Mesenchymal stem cell (in vitro differentiated cells and primary cell): ENCODE results near the gene CYTH1.

Experiments
- DNase-seq: peaks from one replicate; pipeline ENCODE4 v3.0.0-alpha.2; 2013
- H2AFZ ChIP-seq: one replicate; pipeline ENCODE4 v1.6.1; 2013; ENCODE audit warnings: low read depth, mild to moderate bottlenecking, control low read depth, inconsistent platforms, low read length, moderate library complexity
- H2AK5ac ChIP-seq: 2 replicates; pipeline ENCODE4 v1.6.1; 2013; ENCODE audit warnings: low read length, moderate library complexity, mild to moderate bottlenecking, inconsistent platforms; ENCODE audit not compliant: severe bottlenecking
- H2BK120ac ChIP-seq: one replicate; pipeline ENCODE4 v1.6.1; 2013; ENCODE audit warnings: low read depth, mild to moderate bottlenecking, inconsistent platforms, low read length, moderate library complexity
- H2BK12ac ChIP-seq, 2 experiments: one replicate each; pipeline ENCODE4 v1.6.1; 2013; ENCODE audit warnings: inconsistent platforms in 2 of 2, low read length in 2 of 2, mild to moderate bottlenecking in 2 of 2, moderate library complexity in 2 of 2, control low read depth in 1 of 2
- H2BK15ac ChIP-seq: one replicate; pipeline ENCODE4 v1.6.1; 2013; ENCODE audit warnings: mild to moderate bottlenecking, low read depth, inconsistent platforms; ENCODE audit not compliant: poor library complexity, severe bottlenecking
- H2BK5ac ChIP-seq: 2 replicates; pipeline ENCODE4 v1.6.1; 2013; ENCODE audit warnings: low read depth, mild to moderate bottlenecking, low read length, control low read depth, inconsistent platforms; ENCODE audit not compliant: poor library complexity, severe bottlenecking
- H3K14ac ChIP-seq, 2 experiments: one replicate each; pipeline ENCODE4 v1.6.1; 2013; ENCODE audit warnings: inconsistent platforms in 2 of 2, low read length in 2 of 2, control low read depth in 1 of 2, mild to moderate bottlenecking in 1 of 2, moderate library complexity in 1 of 2
- H3K18ac ChIP-seq, 2 experiments: one replicate each; pipeline ENCODE4 v1.6.1; 2013; ENCODE audit warnings: inconsistent platforms in 2 of 2, low read length in 2 of 2, control low read depth in 1 of 2, low read depth in 1 of 2, mild to moderate bottlenecking in 1 of 2
- H3K23ac ChIP-seq, 2 experiments: one replicate each; pipeline ENCODE4 v1.6.1; 2013; ENCODE audit warnings: inconsistent platforms in 2 of 2, low read length in 2 of 2, mild to moderate bottlenecking in 2 of 2, moderate library complexity in 2 of 2, control low read depth in 1 of 2
- H3K27ac ChIP-seq: 2 replicates; pipeline ENCODE4 v1.5.1; 2013; ENCODE audit warnings: mild to moderate bottlenecking, moderate library complexity, low read length, control low read depth, inconsistent platforms; ENCODE audit not compliant: poor library complexity, severe bottlenecking
- H3K27me3 ChIP-seq, 2 experiments: 2 replicates each; pipeline versions ENCODE4 v1.6.1 to v1.7.0; 2013; ENCODE audit warnings: low read length in 2 of 2, mild to moderate bottlenecking in 2 of 2, moderate library complexity in 2 of 2, control low read depth in 1 of 2, inconsistent platforms in 1 of 2; ENCODE audit not compliant: control insufficient read depth in 1 of 2, insufficient read depth in 1 of 2
- H3K36me3 ChIP-seq, 2 experiments: 2 replicates each; pipeline versions ENCODE4 v1.6.1 to v1.7.0; 2013; ENCODE audit warnings: low read length in 2 of 2, control low read depth in 1 of 2, inconsistent platforms in 1 of 2, low read depth in 1 of 2, mild to moderate bottlenecking in 1 of 2; ENCODE audit not compliant: insufficient read depth in 2 of 2, control insufficient read depth in 1 of 2
- H3K4ac ChIP-seq, 2 experiments: one replicate each; pipeline ENCODE4 v1.6.1; 2013; ENCODE audit warnings: inconsistent platforms in 2 of 2, low read length in 2 of 2, mild to moderate bottlenecking in 2 of 2, moderate library complexity in 2 of 2, control low read depth in 1 of 2, low read depth in 1 of 2
- H3K4me1 ChIP-seq: 2 replicates; pipeline ENCODE4 v1.6.1; 2013; ENCODE audit warnings: low read depth, low read length, control low read depth; ENCODE audit not compliant: control insufficient read depth, insufficient read depth
- H3K4me2 ChIP-seq: 2 replicates; pipeline ENCODE4 v1.6.1; 2013; ENCODE audit warnings: low read length, mild to moderate bottlenecking, inconsistent platforms; ENCODE audit not compliant: poor library complexity, severe bottlenecking
- H3K4me3 ChIP-seq, 2 experiments: 2 replicates each; pipeline versions ENCODE4 v1.5.1 to v1.7.0; 2013; ENCODE audit warnings: low read length in 2 of 2, mild to moderate bottlenecking in 2 of 2, control low read depth in 1 of 2, low read depth in 1 of 2; ENCODE audit not compliant: insufficient read depth in 1 of 2
- H3K79me1 ChIP-seq: replicated peaks from 2 replicates; pipeline ENCODE4 v1.6.1; 2013; ENCODE audit warnings: mild to moderate bottlenecking, control low read depth, low read length, inconsistent platforms; ENCODE audit not compliant: poor library complexity, severe bottlenecking
- H3K9ac ChIP-seq: 2 replicates; pipeline ENCODE4 v1.7.0; 2013; ENCODE audit warnings: mild to moderate bottlenecking, low read length, moderate library complexity
- H3K9me3 ChIP-seq: 2 replicates; pipeline ENCODE4 v1.7.0; 2013; ENCODE audit warnings: mild to moderate bottlenecking, low read length; ENCODE audit not compliant: control insufficient read depth
- H4K8ac ChIP-seq: one replicate; pipeline ENCODE4 v1.6.1; 2013; ENCODE audit warnings: inconsistent platforms, mild to moderate bottlenecking, low read length, moderate library complexity
- H4K91ac ChIP-seq: one replicate; pipeline ENCODE4 v1.6.1; 2013; ENCODE audit warnings: mild to moderate bottlenecking, low read length, inconsistent platforms
- WGBS: methylation state at CpG from one replicate; pipeline ENCODE4 v1.1.7; 2013; ENCODE audit warnings: mixed read lengths; 5-methylcytosine and 5-hydroxymethylcytosine counted together

Gene CYTH1

DNA sequence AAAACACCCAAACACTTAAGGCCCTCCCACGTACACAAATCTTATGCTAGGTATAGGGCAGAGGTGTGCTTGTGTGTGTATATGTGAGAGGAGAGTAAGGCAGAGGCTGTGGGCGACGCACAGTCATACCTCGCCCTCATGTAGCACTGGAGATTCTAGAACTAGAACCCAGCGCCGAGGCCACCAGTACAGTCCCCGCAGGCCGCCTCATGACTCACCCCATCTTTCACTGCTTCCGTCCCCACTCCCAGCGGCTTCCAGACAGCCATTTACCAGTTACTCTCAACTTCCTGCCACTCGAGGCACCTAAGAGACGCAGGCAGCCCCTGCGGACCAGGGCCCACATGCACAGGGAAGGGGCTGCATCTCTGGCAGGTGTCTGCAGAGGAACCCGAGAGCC is 23.2 kb upstream of the CYTH1 start:
- no peak overlapping the region for H3K4me2 ChIP-seq
- no peaks in the 10 kb centered on the region for H3K9me3 ChIP-seq
- no peak overlapping the region for H3K14ac ChIP-seq
- H3K4ac ChIP-seq, result no peak overlapping the region
- WGBS, result 86% methylated on average over 13 of the region's 14 CpGs
- no peak overlapping the region for H2AK5ac ChIP-seq
- H3K36me3 ChIP-seq, result peaks cover 73 to 87% of the 10 kb centered on the region in 2 experiments
- H3K79me1 ChIP-seq, result peaks cover 31% of the 10 kb centered on the region
- no peak overlapping the region for H3K4me3 ChIP-seq
- H4K8ac ChIP-seq, result no peak overlapping the region
- no peak for DNase-seq
- no peak overlapping the region for H3K9ac ChIP-seq
- H3K18ac ChIP-seq, result no peak overlapping the region
- no peak overlapping the region for H4K91ac ChIP-seq
- H3K27ac ChIP-seq, result no peak overlapping the region
- no peaks in the 10 kb centered on the region for H3K27me3 ChIP-seq
- no peak overlapping the region for H2BK120ac ChIP-seq
- H2BK12ac ChIP-seq, result no peak overlapping the region
- peaks cover 2% of the 10 kb centered on the region for H3K4me1 ChIP-seq
- no peak overlapping the region for H2AFZ ChIP-seq
- H3K23ac ChIP-seq, result no peak overlapping the region
- no peak overlapping the region for H2BK5ac ChIP-seq
- H2BK15ac ChIP-seq, result no peak overlapping the region

DNA sequence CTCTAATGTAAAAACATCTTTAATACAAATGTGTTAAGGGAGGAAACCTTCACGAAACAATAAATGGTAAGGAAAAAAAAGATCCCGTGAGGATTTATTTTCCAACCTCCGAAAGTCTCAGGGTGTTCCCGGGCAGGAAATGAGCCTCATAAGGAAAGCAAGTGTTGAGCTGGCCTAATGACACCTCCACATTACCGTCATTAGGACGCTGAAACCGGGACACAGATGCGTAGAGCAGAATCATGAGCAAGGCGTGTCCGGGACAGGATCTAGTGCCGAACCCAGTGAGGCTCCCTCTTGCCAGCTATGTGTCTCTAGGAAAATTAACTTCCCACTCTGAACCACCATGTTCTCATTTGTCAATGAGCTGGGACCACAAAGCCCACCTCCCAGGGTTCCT is 22.7 kb upstream of the CYTH1 start:
- Histone ChIP-seq H2BK120ac (no peak overlapping the region), H4K91ac (no peak overlapping the region), H2AK5ac (no peak overlapping the region), H3K27ac (no peak overlapping the region), H2AFZ (no peak overlapping the region), H3K4me2 (no peak overlapping the region), H2BK5ac (no peak overlapping the region), H3K36me3 (peaks cover 71 to 87% of the 10 kb centered on the region in 2 experiments), H3K9ac (no peak overlapping the region), H3K4me1 (peaks cover 2% of the 10 kb centered on the region), H3K79me1 (peaks cover 32% of the 10 kb centered on the region), H3K18ac (no peak overlapping the region), H3K27me3 (no peaks in the 10 kb centered on the region), H3K9me3 (no peaks in the 10 kb centered on the region), H3K23ac (no peak overlapping the region), H3K14ac (no peak overlapping the region), H3K4ac (no peak overlapping the region), H4K8ac (no peak overlapping the region), H3K4me3 (no peak overlapping the region), H2BK12ac (no peak overlapping the region), H2BK15ac (no peak overlapping the region)
- WGBS, result 95% methylated on average over 11 of the region's 11 CpGs
- no peak for DNase-seq

DNA sequence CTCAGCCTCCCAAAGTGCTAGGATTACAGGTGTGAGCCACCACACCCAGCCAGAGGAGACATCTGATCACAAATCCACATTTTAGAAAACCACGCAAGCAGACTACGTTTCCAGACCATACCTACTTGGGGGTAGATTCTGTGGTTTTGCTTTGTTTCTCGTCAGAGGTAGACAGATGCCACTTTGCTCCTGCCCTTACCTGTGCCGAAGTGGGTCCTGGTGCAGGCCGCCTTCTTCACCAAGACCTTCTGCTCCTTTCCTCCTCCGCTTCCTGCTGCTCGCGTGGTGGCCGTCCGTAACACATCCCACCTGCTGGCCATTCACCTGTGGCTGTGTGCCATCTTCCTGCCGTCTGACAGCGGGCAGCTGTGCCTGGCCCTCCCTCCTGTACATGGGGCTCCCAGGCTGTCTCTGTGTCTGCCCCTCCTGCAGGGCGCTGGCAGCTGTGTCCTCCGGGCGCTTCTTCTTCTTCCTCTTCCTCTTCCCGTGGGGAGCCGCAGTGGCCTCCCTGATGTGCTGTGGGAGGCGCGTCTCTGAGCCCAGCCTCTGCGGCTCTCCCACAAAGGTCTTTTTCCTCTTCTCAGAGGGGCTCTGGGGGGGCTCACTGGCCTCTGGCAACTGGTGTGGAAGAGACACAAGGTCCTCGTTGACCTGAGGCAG is 21.2 kb upstream of the CYTH1 start:
- no peak overlapping the region for H3K9ac ChIP-seq
- no peak overlapping the region for H3K23ac ChIP-seq

DNA sequence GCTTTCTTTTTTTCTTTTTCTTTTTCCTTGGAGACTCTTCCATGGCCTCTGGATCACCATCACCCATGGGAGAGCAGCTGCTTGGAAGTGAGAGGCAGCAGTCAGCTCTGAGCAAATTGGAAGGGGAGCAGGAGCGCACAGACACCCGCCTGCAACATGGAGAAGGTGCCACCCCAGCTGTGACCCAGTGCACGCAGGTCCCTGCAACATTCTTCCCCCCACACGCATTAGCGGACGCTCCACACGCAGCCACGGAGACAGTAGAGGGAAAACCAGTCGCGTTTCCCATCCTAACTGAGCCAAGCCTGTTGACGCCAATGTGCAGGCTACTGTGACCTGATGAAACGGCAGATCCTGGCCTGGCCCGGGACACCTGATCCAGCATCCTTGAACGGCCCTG is 20.4 kb upstream of the CYTH1 start:
- no peak overlapping the region for H3K9ac ChIP-seq

More for the DNA sequence above, 21.2 kb upstream of the CYTH1 start:
- no peak overlapping the region for H2BK15ac ChIP-seq
- peaks cover 79 to 86% of the 10 kb centered on the region in 2 experiments for H3K36me3 ChIP-seq
- no peak overlapping the region for H3K18ac ChIP-seq
- H2BK12ac ChIP-seq, result no peak overlapping the region
- no peak overlapping the region for H2AFZ ChIP-seq
- H2BK5ac ChIP-seq, result no peak overlapping the region
- peaks cover 2% of the 10 kb centered on the region for H3K4me1 ChIP-seq
- H4K91ac ChIP-seq, result no peak overlapping the region
- H3K27ac ChIP-seq, result no peak overlapping the region
- H3K27me3 ChIP-seq, result no peaks in the 10 kb centered on the region
- H4K8ac ChIP-seq, result no peak overlapping the region
- WGBS, result 96% methylated on average over 21 of the region's 21 CpGs
- no peak overlapping the region for H3K4ac ChIP-seq
- H2AK5ac ChIP-seq, result no peak overlapping the region
- no peak overlapping the region for H3K4me3 ChIP-seq
- H3K9me3 ChIP-seq, result no peaks in the 10 kb centered on the region
- no peak overlapping the region for H2BK120ac ChIP-seq
- no peak for DNase-seq
- H3K4me2 ChIP-seq, result no peak overlapping the region
- H3K14ac ChIP-seq, result no peak overlapping the region
- H3K79me1 ChIP-seq, result peaks cover 40% of the 10 kb centered on the region

More for the DNA sequence above, 20.4 kb upstream of the CYTH1 start:
- Histone ChIP-seq H3K14ac (no peak overlapping the region), H3K4me1 (peaks cover 2% of the 10 kb centered on the region), H3K4me2 (no peak overlapping the region), H3K79me1 (peaks cover 43% of the 10 kb centered on the region), H3K4me3 (no peak overlapping the region), H3K23ac (no peak overlapping the region), H3K27ac (no peak overlapping the region), H3K9me3 (no peaks in the 10 kb centered on the region), H3K36me3 (peaks cover 84 to 87% of the 10 kb centered on the region in 2 experiments), H2AFZ (no peak overlapping the region), H4K91ac (no peak overlapping the region), H3K18ac (no peak overlapping the region), H3K4ac (no peak overlapping the region), H2BK120ac (no peak overlapping the region), H2BK5ac (no peak overlapping the region), H2BK12ac (no peak overlapping the region), H2BK15ac (no peak overlapping the region), H3K27me3 (no peaks in the 10 kb centered on the region), H4K8ac (no peak overlapping the region), H2AK5ac (no peak overlapping the region)
- no peak for DNase-seq
- 95% methylated on average over 14 of the region's 14 CpGs for WGBS
